Measurements from ENCODE around the gene DHX16.

- TF ChIP-seq EZH2 (IDR thresholded peaks at IDR 0.05; ENCODE audit: borderline replicate concordance, insufficient read depth, low read depth, low read length, poor library complexity, severe bottlenecking) (no peak), CTCF (IDR thresholded peaks at IDR 0.05) (no peak)
Measured at GRCh38 chr6:30696432-30696831, 23.6 kb upstream of the DHX16 start.
